Mesothelial cell of epicardium (in vitro differentiated cells): ENCODE measurements around the gene AP2A1. TPM values are rescaled to one million over a fixed set of nuclear protein-coding genes. Genes with fewer than 3 reads are reported as not detected.

ENCODE experiments used
- DNase-seq, 2 experiments: peaks; one replicate each; pipeline ENCODE4 v3.0.0; 2021; ENCODE audit warnings: low spot score in 2 of 2; ENCODE audit not compliant: unreplicated experiment in 2 of 2
- H3K27ac Mint-ChIP-seq: 2 replicates; pipeline ENCODE4 v1.8.0; 2021; ENCODE audit warnings: mixed read lengths
- H3K27me3 Mint-ChIP-seq: 2 replicates; pipeline ENCODE4 v1.8.0; 2021; ENCODE audit warnings: low read depth, mixed read lengths
- H3K36me3 Mint-ChIP-seq: 2 replicates; pipeline ENCODE4 v1.8.0; 2021; ENCODE audit warnings: mixed read lengths
- H3K4me1 Mint-ChIP-seq: 2 replicates; pipeline ENCODE4 v1.8.0; 2021; ENCODE audit warnings: mixed read lengths
- H3K4me3 Mint-ChIP-seq: 2 replicates; pipeline ENCODE4 v1.8.0; 2021; ENCODE audit warnings: mild to moderate bottlenecking, moderate library complexity, mixed read lengths
- H3K9me3 Mint-ChIP-seq: 2 replicates; pipeline ENCODE4 v1.8.0; 2021; ENCODE audit warnings: mixed read lengths
- CTCF ChIP-seq: fragments of 200-600 bp; sonication (generic); IDR thresholded peaks from one replicate; pipeline ENCODE4 v1.5.0; 2021; ENCODE audit warnings: antibody characterized with exemption; ENCODE audit not compliant: unreplicated experiment
- total RNA-seq: library from RNA; stranded (reverse); gene quantifications from 3 replicates; pipeline ENCODE4 v1.2.1, GENCODE V29; 2021

AP2A1 gene
- total RNA-seq, 1 donor from 2014 or later = 85.2 TPM

DNA sequence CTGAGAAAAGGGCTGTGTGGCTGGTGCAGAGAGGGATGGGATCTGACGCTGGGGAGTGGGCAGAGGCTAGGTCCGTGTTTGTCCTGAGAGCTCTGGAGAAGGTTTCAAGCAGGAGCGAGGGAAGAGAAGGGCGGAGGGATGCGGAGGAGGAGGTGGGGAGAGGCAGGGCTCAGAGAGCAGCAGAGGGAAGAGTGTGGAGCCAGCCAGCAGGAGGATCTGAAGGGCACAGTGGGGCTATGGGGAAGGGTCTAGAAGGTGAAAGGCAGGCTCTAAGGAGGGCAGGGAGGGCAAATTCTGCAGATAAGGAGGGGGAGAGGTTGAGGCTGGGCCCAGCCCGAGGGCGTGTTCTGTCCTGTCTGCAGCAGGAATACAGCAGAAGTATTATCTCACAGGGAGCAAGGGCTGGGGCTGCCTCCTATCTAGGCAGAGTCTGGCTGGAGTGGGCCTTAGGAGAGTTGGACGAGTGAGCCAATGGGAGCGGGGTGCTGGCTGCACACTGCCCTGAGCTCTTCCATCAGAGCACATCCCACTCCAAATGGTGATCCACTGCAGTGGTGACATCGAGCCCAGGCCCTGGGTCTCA lies 6.1 kb downstream of the AP2A1 start:
- peaks cover 10% of the 10 kb centered on the region for H3K36me3 Mint-ChIP-seq

DNA sequence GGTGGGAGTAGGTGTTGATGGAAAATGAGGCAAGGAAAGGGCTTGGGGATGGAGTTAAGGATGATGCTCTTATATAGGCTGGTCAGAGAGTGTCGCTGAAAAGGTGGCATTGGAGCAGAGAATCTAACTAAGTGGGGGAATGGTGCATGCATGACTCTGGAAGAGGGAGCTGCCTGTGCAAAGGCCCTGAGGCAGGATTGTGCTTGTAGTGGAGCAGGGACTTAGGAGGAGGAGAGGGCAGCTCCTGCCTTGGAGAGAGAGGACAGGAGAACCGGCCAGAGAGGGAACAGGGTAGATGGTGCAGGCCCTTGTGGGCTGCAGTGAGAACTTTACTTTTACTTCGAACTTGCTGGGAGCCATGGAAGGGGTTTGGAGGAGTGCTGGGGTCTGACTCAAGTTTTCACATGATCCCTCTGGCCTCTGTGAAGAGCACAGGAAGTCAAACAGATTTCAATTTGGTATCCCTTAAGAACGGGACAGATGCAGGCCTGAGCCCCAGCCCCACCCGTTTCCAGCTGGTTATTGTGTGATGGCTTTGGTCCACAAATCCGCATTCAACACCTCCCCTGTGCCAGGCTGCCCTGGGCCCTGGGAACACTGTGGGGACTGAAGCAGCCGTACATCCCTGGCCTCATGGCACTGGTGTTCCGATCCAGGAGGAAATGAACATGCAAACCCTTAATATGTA lies 7.0 kb downstream of the AP2A1 start:
- H3K9me3 Mint-ChIP-seq = no peaks in the 10 kb centered on the region
- peaks cover 9% of the 10 kb centered on the region for H3K4me1 Mint-ChIP-seq
- no peak for TF ChIP-seq CTCF
- no peaks in the 10 kb centered on the region for H3K27me3 Mint-ChIP-seq
- no peak overlapping the region for H3K4me3 Mint-ChIP-seq
- no peak for DNase-seq
- peaks cover 10% of the 10 kb centered on the region for H3K36me3 Mint-ChIP-seq
- H3K27ac Mint-ChIP-seq = no peak overlapping the region

More for the DNA sequence above, 6.1 kb downstream of the AP2A1 start:
- no peaks in the 10 kb centered on the region for H3K27me3 Mint-ChIP-seq
- H3K4me1 Mint-ChIP-seq = peaks cover 15% of the 10 kb centered on the region
- no peak overlapping the region for H3K4me3 Mint-ChIP-seq
- peak overlapping the region; percentile 64 for H3K27ac Mint-ChIP-seq
- DNase-seq = no peak
- no peaks in the 10 kb centered on the region for H3K9me3 Mint-ChIP-seq
- TF ChIP-seq CTCF = no peak

GRCh38 chr19:49774969-49775368 lies 8.2 kb downstream of the AP2A1 start:
- TF ChIP-seq CTCF = no peak
- H3K4me3 Mint-ChIP-seq = no peak overlapping the region
- H3K9me3 Mint-ChIP-seq = no peaks in the 10 kb centered on the region
- H3K27ac Mint-ChIP-seq = no peak overlapping the region
- peaks cover 4% of the 10 kb centered on the region for H3K4me1 Mint-ChIP-seq
- no peak for DNase-seq
- H3K36me3 Mint-ChIP-seq = peaks cover 10% of the 10 kb centered on the region
- H3K27me3 Mint-ChIP-seq = no peaks in the 10 kb centered on the region

DNA sequence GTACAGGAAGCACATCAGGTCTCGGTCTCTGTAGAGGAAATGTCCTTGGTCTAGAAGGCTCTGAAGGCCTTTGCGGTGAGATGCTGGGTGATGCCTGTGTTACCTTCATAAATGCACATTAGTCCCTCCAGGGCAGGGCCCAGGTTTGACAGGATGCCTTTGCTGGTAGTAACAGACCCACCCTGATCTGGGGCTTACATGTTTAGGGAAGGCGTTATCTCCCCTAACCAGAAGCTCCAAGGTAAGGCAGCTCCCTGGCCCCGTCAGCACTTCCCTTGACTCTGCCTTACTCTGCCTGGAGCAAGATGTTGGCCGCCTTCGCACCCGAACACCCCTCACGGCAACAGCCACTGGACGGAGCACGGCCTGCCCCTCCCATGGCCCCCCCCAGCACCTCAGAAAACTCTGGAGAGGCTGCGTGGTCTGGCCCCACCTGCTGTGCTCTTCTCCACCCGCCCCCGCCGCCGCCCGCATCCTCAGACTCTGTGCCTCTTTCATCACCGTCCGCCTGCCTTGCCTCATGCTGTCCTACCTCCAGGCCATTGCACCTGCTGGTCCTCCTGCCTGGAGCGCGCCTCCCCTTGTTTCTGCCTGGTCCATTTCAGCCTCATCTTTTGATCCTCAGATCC lies 9.1 kb downstream of the AP2A1 start:
- no peak overlapping the region for H3K4me3 Mint-ChIP-seq
- no peak overlapping the region for H3K27ac Mint-ChIP-seq
- no peak for DNase-seq
- peaks cover 10% of the 10 kb centered on the region for H3K36me3 Mint-ChIP-seq
- no peaks in the 10 kb centered on the region for H3K9me3 Mint-ChIP-seq
- H3K4me1 Mint-ChIP-seq = peaks cover 4% of the 10 kb centered on the region
- no peaks in the 10 kb centered on the region for H3K27me3 Mint-ChIP-seq
- TF ChIP-seq CTCF = no peak

- peaks cover 11% of the 10 kb centered on the region for H3K36me3 Mint-ChIP-seq
- no peak overlapping the region for H3K4me3 Mint-ChIP-seq
- TF ChIP-seq CTCF = no peak
- H3K27ac Mint-ChIP-seq = peak overlapping the region; percentile 71
- H3K27me3 Mint-ChIP-seq = no peaks in the 10 kb centered on the region
- no peak for DNase-seq
- peaks cover 4% of the 10 kb centered on the region for H3K4me1 Mint-ChIP-seq
- H3K9me3 Mint-ChIP-seq = no peaks in the 10 kb centered on the region
These were observed 9.6 kb downstream of the AP2A1 start for GRCh38 chr19:49776371-49776764.
